Activated CD4-positive, alpha-beta T cell treated with anti-CD3 and anti-CD28 coated beads, Interleukin-2, amount 50 U/mL, for 48 hours (primary cell): Measurements from ENCODE around the gene FEM1B.
A peak's percentile ranks its signal among the peaks of the same experiment; 100 is the strongest.

Experiments used
- DNase-seq, 2 experiments: peaks; one replicate each; pipeline ENCODE4 v3.0.0-alpha.2; 2020

Gene FEM1B

DNA sequence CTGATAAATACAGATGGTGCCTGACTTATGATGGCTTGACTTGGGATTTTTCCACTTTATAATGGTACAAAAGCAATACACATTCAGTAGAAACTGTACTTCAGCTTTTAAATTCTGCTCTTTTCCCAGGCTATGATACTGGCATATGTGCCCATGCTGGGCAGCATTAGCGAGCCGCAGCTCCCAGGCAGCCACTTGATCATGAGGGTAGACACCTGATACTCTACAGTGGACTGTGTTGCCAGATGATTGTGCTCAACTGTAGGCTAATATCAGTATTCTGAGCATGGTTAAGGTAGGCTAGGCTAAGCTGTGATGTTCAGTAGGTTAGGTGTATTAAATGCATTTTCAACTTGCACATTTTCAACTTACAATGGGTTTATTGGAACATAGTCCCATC, 17.7 kb upstream of the FEM1B start:
- no peak for DNase-seq

DNA sequence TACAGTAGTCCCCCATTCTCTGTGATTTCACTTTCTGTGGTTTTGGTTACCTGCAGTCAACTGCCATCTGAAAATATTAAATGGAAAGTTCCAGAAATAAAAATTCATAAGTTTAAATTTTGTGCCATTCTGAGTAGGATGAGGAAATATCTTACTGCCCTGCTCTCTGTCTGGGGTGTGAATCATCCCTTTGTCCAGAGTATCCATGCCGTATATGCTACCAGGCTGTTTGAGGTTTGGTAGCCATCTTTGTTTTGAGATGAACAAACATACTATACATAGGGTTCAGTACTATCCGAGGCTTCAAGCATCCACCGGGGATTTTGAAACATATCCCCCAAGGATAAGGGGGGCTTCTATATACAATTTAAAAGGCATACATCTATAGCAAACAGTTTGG, 16.3 kb upstream of the FEM1B start:
- DNase-seq: no peak

DNA sequence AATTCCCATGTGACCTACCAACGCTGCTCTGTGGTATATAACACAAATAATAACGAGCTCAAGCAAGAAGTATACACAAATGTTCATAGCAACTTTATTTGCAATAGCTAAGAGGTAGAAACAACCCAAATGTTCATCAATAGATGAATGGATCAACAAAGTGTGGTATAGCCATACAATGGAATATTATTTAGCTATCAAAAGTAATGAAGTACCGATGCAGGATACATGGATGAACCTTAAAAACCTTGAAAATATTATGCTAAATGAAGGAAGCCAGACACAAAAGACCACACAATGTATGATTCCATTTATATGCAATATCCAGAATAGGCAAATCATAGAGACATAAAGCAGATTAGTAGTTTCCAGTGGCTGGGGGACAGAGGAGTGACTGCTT, 15.6 kb upstream of the FEM1B start:
- no peak for DNase-seq

DNA sequence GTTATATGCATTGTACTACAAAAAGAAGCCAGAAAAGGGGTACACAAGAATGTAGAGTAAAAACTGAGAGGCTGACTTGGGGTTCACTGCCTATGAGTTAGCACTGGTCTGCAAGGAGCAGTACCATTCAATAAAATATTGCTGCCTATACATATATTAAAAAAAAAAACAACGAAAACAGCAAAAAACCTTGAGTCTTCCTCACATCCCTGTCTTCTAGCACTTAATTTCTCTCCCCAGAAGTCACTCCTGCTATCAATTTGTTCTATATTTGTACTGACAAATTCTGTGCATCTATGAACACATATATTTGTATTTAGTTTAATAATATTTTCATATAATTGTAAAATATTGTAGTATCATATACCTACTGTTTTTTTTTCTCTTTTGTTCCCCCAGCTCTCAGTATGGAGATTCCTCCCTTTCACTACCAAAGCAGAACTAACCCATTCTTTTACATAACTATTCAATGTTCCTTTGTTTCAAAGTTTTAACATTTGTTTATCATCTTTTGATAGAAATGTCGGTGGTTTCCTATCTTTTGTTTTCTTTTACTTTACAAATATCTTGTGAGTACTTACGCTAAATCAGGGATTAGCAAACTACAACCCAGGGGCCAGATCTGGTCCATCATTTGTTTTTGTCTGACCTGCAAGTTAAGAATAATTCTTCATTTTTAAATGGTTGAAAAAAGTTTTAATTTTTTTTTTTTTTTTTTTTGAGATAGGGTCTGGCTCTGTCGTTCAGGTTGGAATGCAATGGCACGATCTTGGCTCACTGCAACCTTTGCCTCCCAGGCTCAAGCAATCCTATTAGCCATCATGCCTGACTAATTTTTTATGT, 14.8 kb upstream of the FEM1B start:
- no peak for DNase-seq

DNA sequence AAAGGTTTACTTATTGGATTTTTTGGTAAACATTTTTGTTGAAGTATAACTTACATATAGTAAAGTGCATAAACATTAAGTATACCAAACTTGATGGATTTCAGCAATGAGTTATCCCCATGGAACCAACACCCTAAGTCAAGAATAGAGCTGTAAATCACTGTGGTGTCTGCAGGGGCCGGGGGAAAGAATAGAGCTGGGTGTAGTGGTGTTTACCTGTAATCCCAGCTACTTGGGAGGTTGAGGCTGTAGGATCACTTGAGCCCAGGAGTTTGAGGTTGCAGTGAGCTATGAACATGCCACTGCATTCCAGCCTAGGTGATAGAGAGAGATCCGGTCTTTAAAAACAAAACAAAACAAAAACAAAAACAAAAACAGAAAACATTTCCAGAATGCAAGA, 13.3 kb upstream of the FEM1B start:
- no peak for DNase-seq

DNA sequence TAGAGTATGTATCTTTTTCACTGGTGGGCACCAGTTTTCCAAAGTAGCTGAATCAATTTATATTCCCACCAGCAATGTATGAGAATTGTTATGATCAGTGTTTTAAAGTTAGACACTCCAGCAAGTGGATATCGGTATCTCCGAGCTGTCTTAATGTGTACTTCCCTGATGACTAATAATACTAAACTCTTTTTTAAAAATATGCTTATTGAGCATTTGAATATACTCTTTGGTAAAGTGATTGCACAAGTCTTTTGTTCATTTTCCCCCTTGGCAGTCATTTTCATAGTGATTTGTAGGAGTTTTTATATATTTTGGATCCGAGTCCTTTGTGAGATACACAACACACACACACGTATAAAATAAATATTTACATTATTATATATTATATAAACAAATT, 12.5 kb upstream of the FEM1B start:
- no peak for DNase-seq

DNA sequence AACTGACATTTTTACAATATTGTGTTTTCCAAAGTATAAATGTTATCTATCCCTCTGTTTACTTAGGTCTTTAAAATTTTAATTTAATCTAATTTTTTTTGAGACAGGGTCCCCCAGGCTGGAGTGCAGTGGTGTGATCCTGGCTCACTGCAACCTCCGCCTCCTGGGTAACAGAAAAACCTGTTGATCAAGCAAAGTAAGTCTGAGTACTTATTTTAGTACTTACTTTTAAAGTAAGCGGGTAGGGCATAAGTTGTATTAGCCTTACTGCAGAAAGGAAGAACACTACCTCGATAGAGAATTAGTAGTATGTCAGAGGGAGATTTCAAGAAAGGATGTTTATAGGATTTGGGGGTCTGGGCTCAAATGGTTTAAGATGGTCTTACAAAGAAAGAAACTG, 11.9 kb upstream of the FEM1B start:
- DNase-seq: no peak

DNA sequence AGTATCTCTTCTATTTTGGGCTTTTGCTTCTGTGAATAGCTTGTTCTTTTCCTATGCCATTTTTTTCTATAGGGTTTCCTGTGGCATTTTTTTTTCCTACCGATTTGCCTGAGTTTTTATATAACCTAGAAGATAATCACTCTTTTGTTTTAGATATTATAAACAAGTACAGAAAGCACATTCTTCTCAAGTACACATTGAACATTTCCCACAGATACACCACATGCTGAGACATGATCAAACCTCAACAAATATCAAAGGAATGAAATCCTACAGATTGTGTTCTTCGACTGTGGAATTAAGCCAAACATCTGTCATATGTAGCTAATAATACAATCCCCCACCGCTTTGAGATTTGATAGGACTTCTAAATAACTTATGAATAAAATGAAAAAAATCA, 9.1 kb upstream of the FEM1B start:
- DNase-seq: no peak

DNA sequence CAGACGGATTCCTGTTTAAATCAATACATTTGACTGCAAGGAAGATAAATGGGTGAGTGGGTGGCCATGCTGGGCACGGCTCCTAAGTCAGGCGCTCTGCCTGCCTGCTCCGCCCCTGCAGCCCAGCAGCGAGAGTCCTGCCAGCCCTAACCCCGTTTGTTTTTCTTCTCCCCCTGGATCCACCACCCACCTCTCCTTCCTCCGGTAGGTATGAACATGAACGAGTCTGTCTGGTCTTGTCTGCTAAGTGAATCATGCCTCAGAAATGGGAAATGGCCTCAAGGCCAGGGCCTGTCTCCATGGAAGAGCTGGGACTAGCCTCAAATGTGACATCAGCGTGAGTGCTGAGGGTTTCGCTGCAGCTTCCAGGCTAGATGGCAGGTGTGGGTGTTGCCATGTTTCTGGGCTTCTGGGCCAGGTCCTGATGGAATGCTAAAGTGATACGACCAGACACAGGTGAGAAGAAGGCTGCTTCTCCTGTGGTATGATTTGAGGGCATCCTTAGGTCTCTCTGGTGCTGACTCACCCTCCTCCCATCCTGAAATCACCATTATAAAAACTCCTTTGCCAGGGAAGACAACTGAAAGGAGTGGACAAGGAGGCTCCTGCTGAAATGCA, 5.6 kb upstream of the FEM1B start:
- DNase-seq: no peak

DNA sequence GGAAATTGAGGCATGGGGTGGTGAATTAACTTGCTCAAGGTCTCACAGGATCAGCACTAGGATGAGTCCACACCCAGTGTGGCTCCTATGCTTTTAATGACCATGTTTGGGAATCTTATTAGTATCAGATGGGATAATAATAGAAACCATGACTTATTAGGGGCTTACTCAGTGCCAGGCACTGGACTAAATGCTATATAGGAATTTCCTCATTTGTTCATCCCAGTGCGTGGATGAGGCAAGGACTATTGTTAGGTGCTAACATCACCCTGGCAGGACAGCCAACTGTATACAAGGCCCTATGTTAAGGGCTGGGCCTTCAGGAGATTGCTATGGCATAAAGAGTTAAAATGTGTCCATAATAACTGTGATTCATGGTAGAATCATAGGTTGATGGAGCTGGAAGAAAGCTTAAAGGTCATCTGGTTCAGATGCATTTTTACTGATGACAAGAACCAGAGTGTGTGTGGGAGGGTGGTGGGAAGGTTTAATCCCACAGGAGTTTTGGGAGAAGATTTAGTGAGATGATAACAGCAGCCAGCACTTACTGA, 4.7 kb upstream of the FEM1B start:
- DNase-seq: no peak

DNA sequence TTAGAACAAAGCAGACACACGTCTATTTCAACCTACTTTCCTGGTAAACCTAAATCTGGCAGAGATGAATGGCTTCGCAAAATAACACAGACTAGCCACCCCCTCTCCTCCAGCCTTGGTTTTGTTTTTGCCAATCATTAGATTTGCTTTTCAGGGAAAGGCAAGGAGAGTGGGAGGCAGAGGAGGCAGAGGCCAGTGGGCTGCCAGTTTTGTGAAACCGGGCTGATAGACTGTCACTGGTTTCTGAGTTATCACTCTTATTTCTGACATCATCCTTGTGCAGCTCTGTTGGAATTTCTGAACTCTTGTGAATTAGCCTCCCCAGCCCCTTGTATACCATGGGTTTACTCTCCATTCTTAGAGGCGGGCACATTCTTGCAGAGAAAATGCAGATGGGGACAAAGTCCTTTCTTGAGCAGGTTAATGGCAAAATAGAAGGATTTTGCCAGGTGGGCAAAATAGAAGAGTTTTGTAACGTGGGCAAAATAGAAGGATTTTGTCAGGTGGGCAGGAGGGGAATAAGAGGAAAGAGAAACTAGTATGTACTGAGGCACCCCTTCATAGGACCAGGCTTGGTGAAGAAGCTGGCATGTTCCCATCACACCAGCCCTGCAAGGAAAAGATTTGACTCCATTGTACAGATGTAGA, 3.2 kb upstream of the FEM1B start:
- DNase-seq: no peak

DNA sequence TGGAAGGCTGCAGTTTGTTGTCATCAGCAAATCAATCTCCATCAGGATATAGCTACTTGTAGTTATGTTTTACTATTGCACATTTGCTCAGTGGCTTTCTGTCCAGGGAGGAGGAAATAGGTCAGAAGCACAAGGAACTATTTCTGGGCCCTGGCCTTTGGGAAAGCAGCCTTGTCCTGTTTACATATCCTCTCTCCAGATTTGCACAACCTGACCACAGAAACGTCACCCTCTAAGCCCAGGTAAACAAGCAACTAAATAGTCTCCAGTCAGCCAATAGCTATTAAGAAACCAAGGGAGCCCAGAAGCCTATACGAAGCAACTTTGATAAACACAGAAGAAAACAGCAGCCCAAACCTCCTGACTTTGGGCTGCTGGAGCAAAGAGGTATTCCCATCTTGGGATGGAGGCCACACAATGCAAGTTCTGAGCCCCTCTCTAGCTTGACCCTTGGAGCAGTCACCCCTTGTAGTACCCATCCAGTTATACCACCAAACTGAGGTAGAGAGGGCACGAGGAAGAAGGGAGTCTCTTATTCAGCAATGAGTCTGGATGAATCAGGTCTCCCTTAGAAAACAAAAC, 2.3 kb upstream of the FEM1B start:
- DNase-seq: no peak

DNA sequence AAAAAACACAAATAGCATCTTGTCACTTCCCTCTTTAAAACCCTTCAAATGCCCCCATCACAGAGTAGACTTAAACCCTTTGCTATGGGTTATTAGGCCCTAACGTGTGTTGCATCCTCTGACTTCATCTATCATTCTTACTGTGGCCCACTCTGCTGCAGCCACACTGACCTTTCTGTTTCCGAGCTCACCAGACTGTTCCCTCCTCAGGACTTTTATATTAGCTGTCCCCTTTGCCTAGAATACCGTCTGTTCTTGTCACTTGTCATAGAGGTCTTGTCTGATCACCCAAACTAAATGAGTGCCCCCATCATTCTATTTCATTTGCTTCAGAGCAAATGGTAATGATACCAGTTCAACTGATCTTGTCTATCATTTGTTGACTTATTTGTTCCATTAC, 877 bp upstream of the FEM1B start:
- no peak for DNase-seq

DNA sequence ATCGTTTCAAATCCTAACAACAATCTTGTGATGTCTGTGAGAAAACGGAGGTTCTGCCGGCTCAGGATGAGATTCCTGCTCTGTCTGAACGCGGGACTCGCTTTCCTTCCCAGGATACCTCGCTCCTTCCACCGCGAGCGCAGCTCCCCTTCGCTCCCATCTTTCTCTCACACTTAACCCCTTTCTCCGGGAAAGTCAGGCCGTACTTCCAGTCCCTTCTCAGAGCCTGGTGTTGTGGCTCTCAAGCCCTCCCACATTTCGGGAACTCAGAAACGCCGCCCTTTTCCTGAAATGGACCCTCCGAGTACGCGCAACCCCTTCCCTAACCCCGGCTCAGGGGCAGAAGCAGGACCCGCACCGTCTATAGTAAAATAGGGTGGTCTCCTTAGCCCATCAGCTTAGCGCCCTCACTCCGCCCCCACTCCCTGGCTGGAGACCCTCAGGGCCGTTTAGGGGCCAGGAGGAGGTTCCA, 378 bp upstream of the FEM1B start:
- no peak for DNase-seq

DNA sequence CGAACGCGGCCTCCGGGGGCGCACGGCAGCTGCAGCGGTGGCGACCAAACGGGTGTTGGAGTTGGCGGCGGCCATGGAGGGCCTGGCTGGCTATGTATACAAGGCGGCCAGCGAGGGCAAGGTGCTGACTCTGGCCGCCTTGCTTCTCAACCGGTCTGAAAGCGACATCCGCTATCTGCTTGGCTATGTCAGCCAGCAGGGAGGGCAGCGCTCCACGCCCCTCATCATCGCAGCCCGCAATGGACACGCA, 725 bp downstream of the FEM1B start:
- DNase-seq: peak in 1 of 2 experiments; percentile 71

DNA sequence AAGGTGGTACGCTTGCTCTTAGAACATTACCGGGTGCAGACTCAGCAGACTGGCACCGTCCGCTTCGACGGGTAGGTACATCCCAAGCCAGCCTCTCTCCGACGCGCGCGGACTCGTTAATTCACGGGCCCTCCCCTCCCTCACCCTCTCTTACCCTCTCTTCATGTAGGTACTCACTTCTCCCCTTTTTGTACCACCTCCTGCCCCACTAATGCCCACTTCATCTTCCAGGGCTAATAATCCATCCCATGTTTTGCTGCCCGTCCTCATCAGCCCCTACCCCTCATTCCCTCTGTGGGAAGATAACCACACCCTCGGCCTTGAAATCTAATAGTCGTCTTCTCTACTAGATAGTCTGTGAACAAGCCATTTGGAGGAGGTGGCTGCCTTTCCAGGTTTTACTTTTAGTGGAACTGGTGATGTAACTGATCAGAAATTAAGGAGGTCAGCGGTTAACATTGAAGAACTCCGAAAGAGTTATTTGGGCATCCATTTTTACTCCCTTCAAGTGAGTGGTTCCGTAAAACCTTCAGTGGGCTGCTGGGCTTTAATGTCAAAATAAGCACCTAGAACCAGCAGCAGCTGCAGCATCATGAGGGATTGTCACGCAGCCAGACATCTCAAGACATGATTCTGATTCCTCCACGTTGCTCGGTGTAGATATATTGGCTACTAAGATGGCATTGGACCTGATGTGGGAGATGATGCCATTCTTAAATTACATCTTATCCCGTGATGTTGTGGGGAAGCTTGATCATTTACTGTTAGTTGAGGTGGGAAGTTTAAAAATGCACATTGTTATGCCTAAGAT, 1.3 kb downstream of the FEM1B start:
- peak in 1 of 2 experiments; percentile 26 for DNase-seq

DNA sequence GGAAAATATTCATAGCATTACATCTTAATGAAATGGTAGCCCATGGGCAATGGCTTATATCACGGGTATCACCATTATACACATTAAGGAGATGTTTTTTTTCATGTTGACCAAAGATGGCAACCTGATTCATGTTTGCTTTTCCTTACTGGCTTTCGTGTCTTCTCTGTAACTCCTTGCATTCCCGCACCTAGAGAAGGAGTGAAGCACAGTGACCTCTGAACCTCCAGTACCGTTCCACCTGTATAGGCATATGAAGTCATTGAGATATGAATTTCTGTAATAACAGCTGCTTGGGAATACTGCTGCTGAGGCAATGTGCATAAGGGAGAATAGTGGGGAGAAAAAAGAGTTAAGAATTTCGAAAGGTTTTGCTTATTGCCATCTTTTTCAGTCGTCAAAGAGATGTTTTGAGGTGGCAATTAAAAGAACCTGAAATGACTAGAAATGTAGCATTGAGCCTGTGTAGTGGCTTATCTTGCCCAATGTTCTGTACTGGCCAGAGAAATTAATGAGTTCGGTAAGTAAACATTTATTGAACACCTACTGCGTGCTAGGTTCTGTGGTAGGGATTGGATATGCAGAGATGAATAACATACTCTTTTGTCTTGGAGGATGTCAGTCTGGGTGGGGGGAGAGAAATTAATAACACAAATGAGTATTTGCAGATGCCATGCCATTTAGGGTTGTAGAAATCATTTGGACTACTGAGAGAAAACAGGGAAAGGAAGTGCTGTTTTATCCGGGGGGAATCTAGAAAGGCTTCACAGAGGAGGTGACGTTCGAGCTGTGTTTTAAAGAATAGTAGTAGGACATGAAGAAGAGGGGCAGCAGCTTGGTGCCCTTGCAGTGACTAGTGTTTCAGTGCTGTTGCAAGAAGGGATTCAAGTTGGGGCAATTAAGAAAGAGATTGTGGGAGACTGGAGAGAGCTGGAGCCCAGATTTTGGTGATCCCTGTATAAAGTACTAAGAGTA, 2.5 kb downstream of the FEM1B start:
- DNase-seq: no peak

DNA sequence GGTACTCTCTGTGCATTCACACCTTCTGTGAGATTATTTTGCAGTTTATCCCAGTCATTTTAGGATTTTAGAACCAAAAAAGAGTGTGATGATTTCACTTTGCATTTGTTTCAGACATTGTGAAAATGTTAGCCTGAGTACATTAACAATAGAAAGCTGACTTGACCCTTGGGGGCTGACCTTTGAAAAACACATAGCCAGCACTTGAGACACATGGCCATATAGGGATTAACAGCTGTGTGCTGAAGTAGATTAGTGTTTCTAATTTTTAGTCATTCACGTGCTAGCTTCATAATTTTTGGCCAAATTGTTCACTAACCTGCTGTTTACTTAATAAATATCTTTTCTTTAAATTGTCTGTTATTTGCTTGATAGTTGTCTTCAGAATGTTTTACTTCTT, 3.5 kb downstream of the FEM1B start:
- no peak for DNase-seq

DNA sequence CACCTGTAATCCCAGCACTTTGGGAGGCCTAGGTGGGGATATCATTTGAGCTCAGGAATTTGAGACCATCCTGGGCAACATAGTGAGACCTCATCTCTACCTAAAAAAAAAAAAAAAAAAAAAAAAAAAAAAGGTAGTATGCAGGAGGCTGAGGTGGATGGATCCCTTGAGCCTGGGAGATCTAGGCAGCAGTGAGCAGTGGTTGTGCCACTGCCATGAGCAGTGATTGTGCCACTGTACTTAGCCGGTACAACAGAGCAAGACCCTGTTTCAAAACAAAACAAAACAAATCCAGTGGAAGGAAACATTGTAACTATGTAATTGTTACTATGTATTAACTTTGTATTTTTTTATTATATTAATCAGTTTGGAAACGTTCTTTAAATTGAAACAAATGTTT, 5.9 kb downstream of the FEM1B start:
- no peak for DNase-seq

DNA sequence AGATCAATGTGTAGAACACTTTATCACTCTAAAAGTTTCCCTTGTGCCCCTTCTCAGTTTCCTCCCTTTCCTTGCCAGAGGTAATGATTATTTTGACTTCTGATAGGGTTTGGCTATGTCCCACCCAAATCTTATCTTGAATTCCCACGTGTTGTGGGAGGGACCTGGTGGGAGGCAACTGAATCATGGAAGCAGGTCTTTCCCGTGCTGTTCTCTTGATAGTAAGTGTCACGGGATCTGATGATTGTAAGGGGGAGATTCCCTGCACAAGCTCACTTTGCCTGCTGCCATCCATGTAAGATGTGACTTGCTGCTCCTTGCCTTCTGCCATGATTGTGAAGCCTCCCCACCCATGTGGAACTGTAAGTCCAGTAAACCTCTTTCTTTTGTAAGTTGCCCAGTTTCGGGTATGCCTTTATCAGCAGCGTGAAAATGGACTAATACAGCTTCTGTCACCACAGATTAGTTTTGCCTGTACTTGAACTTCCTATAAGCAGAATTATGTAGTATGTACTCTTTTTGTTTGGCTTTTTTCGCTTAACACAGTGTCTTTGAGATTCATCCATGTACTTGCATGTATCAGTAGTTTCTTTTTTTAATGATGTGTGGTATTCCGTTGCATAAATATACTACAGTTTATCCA, 7.2 kb downstream of the FEM1B start:
- DNase-seq: no peak
